ENCODE measurements around the gene HSD17B14. TPM values are rescaled to one million over a fixed set of nuclear protein-coding genes. Genes with fewer than 3 reads are reported as not detected.
A peak's percentile ranks its signal among the peaks of the same experiment; 100 is the strongest.

HSD17B14 gene
- polyA plus RNA-seq, 1 experiment = 2.3 TPM

DNA sequence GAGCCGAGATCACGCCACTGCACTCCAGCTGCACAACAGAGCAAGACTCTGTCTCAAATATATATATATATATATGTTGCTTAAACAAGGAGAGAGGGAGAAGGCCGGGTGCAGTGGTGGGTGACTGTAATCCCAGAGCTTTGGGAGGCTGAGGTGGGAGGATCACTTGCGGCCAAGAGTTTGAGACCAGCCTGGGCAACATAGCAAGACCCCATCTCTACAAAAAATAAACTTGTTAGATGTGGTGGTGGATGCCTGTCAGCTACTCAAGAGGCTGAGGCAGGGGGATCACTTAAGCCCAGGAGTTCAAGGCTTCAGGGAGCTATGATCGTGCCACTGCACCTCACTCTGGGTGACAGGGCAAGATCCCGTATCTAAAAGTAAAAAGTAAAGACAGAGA, 5.3 kb upstream of the HSD17B14 start:
- no peak for DNase-seq (ENCODE audit: low read depth, low spot score)
- ChIA-PET POLR2A (interaction anchor here (0.7 kb wide), 1 partner anchor 128 kb away, joined by 4 read pairs; no protein-coding TSS in a partner anchor), CTCF (interaction anchor here (0.7 to 8.8 kb wide), 14 partner anchors 13 to 196 kb away, joined by 3 to 201 read pairs (median 5); partner anchors contain the start of genes CA11 and PLEKHA4)
- Histone ChIP-seq H3K27ac (ENCODE audit: low read depth, low read length) (no peak overlapping the region), H3K4me3 (ENCODE audit: low read depth, low read length) (no peak overlapping the region), H3K27me3 (ENCODE audit: control insufficient read depth, insufficient read depth, low read length) (no peaks in the 10 kb centered on the region), H3K9me3 (ENCODE audit: control insufficient read depth, insufficient read depth, low read length) (no peaks in the 10 kb centered on the region; the same call in 1 of the 2 replicates)
- TF ChIP-seq, protein P1, sequence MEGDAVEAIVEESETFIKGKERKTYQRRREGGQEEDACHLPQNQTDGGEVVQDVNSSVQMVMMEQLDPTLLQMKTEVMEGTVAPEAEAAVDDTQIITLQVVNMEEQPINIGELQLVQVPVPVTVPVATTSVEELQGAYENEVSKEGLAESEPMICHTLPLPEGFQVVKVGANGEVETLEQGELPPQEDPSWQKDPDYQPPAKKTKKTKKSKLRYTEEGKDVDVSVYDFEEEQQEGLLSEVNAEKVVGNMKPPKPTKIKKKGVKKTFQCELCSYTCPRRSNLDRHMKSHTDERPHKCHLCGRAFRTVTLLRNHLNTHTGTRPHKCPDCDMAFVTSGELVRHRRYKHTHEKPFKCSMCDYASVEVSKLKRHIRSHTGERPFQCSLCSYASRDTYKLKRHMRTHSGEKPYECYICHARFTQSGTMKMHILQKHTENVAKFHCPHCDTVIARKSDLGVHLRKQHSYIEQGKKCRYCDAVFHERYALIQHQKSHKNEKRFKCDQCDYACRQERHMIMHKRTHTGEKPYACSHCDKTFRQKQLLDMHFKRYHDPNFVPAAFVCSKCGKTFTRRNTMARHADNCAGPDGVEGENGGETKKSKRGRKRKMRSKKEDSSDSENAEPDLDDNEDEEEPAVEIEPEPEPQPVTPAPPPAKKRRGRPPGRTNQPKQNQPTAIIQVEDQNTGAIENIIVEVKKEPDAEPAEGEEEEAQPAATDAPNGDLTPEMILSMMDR (IDR thresholded peaks at IDR 0.05; ENCODE audit: low read depth, low read length) = no peak

DNA sequence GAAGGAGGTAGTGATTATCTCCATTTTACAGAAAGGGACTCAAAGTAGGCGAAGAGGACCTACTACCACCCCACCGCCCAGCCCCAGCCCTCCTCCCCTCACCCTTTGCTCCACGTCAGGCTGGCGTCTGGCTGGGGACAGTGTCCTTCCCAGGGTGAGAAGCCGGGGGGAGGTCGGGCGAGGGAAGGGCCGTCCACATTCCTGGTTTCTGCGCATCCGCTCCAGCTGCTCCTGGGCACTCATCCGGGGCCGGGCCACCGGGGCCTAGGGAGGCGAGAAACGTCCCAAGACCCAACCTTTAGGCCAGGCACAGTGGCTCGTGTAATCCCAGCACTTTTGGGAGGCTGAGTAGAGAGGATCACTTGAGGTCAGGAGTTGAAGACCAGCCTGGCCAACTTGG, 4.8 kb upstream of the HSD17B14 start:
- Histone ChIP-seq H3K4me3 (ENCODE audit: low read depth, low read length) (no peak overlapping the region), H3K9me3 (ENCODE audit: control insufficient read depth, insufficient read depth, low read length) (no peaks in the 10 kb centered on the region; the same call in 1 of the 2 replicates), H3K27me3 (ENCODE audit: control insufficient read depth, insufficient read depth, low read length) (no peaks in the 10 kb centered on the region), H3K27ac (ENCODE audit: low read depth, low read length) (no peak overlapping the region)
- TF ChIP-seq, protein P1 (IDR thresholded peaks at IDR 0.05; ENCODE audit: low read depth, low read length) = no peak
- CTCF ChIA-PET = interaction anchor here (2.0 to 8.8 kb wide), 5 partner anchors 34 to 130 kb away, joined by 10 to 201 read pairs (median 21); no protein-coding TSS in a partner anchor
- no peak for DNase-seq (ENCODE audit: low read depth, low spot score)
- POLR2A ChIA-PET = no interaction called here

DNA sequence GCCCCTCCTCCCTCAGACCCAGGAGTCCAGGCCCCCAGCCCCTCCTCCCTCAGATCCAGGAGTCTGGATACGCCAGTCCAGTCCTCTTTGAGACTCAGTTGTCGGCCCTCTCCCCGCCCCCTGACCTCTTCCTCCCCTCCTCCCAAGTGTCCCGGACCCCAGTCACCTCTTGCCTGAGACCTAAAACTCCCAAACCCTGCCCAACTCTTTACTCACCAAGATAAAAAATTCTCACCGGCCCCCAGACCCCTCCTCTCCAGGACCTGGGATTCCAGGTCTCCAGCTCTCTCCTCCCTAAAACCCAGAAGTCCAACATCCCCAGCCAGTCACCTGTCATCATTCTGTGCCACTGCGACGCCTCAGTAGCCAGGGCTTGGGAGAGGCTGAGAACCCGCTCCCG, 1.4 kb upstream of the HSD17B14 start:
- ChIA-PET CTCF (interaction anchor here (0.8 to 4.1 kb wide), 4 partner anchors 43 to 133 kb away, joined by 6 to 46 read pairs (median 22); no protein-coding TSS in a partner anchor), POLR2A (interaction anchor here (0.7 to 1.3 kb wide), 5 partner anchors 34 to 192 kb away, joined by 3 to 4 read pairs (median 3); partner anchors contain the start of genes BAX, CA11 and PPP1R15A)
- no peak overlapping the region for H3K27ac ChIP-seq (ENCODE audit: low read depth, low read length)
- TF ChIP-seq, protein P1 (IDR thresholded peaks at IDR 0.05; ENCODE audit: low read depth, low read length) = no peak
- no peak overlapping the region for H3K4me3 ChIP-seq (ENCODE audit: low read depth, low read length)
- no peaks in the 10 kb centered on the region for H3K27me3 ChIP-seq (ENCODE audit: control insufficient read depth, insufficient read depth, low read length)
- H3K9me3 ChIP-seq (ENCODE audit: control insufficient read depth, insufficient read depth, low read length) = no peaks in the 10 kb centered on the region; the same call in 1 of the 2 replicates
- DNase-seq (ENCODE audit: low read depth, low spot score) = no peak

DNA sequence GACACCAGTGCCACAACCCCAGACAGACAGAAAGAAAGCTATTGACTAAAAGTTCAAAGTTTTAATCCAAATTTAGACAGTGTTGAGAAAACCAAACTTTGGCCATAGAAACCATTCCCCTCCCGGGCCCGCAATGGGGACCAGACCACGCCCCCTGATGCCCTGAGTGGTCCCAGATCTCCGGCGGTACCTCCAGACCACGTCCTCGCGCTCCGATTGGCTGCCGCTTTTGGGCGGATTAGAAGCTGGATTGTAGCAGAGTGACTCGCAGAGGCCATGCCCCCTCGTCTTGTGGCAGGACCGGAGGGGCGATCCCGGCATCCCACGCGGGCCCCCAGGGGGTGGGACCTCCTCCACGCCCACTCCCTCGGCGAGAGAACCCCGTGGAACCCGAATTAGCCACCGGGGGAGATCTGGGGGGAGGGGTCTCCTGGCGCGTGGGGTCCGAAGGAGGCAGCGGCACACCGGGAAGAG, 797 bp upstream of the HSD17B14 start:
- peak overlapping the region; percentile 52 for H3K27ac ChIP-seq (ENCODE audit: low read depth, low read length)
- H3K27me3 ChIP-seq (ENCODE audit: control insufficient read depth, insufficient read depth, low read length) = no peaks in the 10 kb centered on the region
- DNase-seq (ENCODE audit: low read depth, low spot score) = no peak
- CTCF ChIA-PET = interaction anchor here (0.8 to 4.1 kb wide), 6 partner anchors 8 to 156 kb away, joined by 3 to 46 read pairs (median 10); partner anchors contain the start of genes GYS1 and RUVBL2
- POLR2A ChIA-PET = interaction anchor here (0.7 to 1.3 kb wide), 5 partner anchors 35 to 191 kb away, joined by 3 to 4 read pairs (median 3); partner anchors contain the start of genes BAX, CA11 and PPP1R15A
- peak overlapping the region; percentile 54 for H3K4me3 ChIP-seq (ENCODE audit: low read depth, low read length)
- TF ChIP-seq, protein P1 (IDR thresholded peaks at IDR 0.05; ENCODE audit: low read depth, low read length) = no peak
- H3K9me3 ChIP-seq (ENCODE audit: control insufficient read depth, insufficient read depth, low read length) = no peaks in the 10 kb centered on the region; the same call in 1 of the 2 replicates

- POLR2A ChIA-PET = interaction anchor here (0.8 kb wide), 2 partner anchors 47 to 135 kb away, joined by 3 read pairs; no protein-coding TSS in a partner anchor
Observed at GRCh38 chr19:48835734-48836088, 580 bp downstream of the HSD17B14 start.

More at GRCh38 chr19:48835734-48836088, 580 bp downstream of the HSD17B14 start:
- Histone ChIP-seq H3K27ac (ENCODE audit: low read depth, low read length) (peak overlapping the region; percentile 53), H3K27me3 (ENCODE audit: control insufficient read depth, insufficient read depth, low read length) (no peaks in the 10 kb centered on the region), H3K9me3 (ENCODE audit: control insufficient read depth, insufficient read depth, low read length) (no peaks in the 10 kb centered on the region; the same call in 1 of the 2 replicates), H3K4me3 (ENCODE audit: low read depth, low read length) (peak overlapping the region; percentile 54)
- TF ChIP-seq, protein P1 (IDR thresholded peaks at IDR 0.05; ENCODE audit: low read depth, low read length) = peak; percentile 92
- no peak for DNase-seq (ENCODE audit: low read depth, low spot score)
- CTCF ChIA-PET = interaction anchor here (0.6 to 4.1 kb wide), 13 partner anchors 9 to 190 kb away, joined by 3 to 46 read pairs (median 6); partner anchors contain the start of gene BCAT2

Data from AG04450 (cell line).